ENCODE measurements around the gene LHFPL3.

DNA sequence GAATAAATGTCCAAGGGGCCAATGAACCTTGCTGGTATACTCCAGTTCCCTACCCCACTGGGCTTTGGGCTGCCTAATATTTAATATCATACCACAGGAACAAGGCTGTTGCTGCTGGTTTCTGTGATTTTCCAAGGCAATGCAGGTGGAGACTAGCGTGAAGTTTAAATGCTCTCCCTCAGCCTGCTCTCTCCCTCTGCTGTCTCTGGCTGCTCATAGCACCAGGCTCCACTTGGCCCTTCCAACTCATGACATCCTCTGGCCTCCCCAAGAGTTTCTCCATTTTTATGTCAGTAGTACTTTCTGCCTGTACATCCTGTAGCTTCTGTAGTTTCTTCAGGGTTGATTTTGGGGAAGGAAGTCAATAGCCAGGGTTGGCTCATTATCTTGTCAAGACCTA lies 103.5 kb downstream of the LHFPL3 start:
- TF ChIP-seq EZH2 (optimal IDR thresholded peaks at IDR 0.05; ENCODE audit: low read depth, low read length): no peak
- TF ChIP-seq, protein P1, sequence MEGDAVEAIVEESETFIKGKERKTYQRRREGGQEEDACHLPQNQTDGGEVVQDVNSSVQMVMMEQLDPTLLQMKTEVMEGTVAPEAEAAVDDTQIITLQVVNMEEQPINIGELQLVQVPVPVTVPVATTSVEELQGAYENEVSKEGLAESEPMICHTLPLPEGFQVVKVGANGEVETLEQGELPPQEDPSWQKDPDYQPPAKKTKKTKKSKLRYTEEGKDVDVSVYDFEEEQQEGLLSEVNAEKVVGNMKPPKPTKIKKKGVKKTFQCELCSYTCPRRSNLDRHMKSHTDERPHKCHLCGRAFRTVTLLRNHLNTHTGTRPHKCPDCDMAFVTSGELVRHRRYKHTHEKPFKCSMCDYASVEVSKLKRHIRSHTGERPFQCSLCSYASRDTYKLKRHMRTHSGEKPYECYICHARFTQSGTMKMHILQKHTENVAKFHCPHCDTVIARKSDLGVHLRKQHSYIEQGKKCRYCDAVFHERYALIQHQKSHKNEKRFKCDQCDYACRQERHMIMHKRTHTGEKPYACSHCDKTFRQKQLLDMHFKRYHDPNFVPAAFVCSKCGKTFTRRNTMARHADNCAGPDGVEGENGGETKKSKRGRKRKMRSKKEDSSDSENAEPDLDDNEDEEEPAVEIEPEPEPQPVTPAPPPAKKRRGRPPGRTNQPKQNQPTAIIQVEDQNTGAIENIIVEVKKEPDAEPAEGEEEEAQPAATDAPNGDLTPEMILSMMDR (IDR thresholded peaks at IDR 0.05; ENCODE audit: low read length): no peak
